GM12873 (cell line): ENCODE data around the gene GGT7.
A peak's percentile ranks its signal among the peaks of the same experiment; 100 is the strongest.

Source experiments
- TF ChIP-seq, protein P1 (sequence below): IDR thresholded peaks from 2 replicates; pipeline ENCODE4 v1.5.1; 2012; ENCODE audit warnings: low read depth, mild to moderate bottlenecking, moderate library complexity, low read length, control low read depth; ENCODE audit not compliant: insufficient read depth; ENCODE audit errors: missing control alignments

GGT7 gene, protein sequence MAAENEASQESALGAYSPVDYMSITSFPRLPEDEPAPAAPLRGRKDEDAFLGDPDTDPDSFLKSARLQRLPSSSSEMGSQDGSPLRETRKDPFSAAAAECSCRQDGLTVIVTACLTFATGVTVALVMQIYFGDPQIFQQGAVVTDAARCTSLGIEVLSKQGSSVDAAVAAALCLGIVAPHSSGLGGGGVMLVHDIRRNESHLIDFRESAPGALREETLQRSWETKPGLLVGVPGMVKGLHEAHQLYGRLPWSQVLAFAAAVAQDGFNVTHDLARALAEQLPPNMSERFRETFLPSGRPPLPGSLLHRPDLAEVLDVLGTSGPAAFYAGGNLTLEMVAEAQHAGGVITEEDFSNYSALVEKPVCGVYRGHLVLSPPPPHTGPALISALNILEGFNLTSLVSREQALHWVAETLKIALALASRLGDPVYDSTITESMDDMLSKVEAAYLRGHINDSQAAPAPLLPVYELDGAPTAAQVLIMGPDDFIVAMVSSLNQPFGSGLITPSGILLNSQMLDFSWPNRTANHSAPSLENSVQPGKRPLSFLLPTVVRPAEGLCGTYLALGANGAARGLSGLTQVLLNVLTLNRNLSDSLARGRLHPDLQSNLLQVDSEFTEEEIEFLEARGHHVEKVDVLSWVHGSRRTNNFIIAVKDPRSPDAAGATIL

DNA sequence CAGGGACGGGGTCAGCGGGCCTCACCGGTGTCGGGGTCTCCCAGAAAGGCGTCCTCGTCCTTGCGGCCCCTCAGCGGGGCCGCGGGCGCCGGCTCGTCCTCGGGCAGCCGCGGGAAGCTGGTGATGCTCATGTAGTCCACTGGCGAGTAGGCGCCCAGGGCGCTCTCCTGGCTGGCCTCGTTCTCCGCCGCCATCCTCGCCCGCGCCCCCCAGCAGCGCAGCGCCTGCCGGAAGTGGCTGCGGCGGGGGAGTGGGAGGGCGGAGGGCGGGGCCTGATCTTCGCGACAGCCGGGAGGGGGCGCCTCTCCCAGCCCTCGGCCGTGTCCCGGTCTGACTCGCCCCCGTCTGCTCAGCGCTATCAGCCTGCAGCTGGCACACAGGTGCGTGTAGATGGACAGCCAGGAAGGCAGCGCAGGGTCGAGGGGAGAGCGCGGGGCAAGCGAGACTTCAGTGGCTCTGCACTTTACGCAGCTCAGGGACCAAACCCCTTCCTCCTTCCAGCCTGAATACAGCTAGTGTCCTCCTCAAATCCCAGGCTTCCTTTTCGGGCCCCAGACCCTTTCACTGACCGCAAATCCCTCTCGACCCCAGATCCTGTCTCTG, at the start of gene GGT7:
Gene GGT7, minus strand, starts transcription at position 235 of the 603 bp plus-strand sequence. Its CDS starts 41 bp downstream, at position 194.
- TF ChIP-seq, protein P1, sequence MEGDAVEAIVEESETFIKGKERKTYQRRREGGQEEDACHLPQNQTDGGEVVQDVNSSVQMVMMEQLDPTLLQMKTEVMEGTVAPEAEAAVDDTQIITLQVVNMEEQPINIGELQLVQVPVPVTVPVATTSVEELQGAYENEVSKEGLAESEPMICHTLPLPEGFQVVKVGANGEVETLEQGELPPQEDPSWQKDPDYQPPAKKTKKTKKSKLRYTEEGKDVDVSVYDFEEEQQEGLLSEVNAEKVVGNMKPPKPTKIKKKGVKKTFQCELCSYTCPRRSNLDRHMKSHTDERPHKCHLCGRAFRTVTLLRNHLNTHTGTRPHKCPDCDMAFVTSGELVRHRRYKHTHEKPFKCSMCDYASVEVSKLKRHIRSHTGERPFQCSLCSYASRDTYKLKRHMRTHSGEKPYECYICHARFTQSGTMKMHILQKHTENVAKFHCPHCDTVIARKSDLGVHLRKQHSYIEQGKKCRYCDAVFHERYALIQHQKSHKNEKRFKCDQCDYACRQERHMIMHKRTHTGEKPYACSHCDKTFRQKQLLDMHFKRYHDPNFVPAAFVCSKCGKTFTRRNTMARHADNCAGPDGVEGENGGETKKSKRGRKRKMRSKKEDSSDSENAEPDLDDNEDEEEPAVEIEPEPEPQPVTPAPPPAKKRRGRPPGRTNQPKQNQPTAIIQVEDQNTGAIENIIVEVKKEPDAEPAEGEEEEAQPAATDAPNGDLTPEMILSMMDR = peak; percentile 70

DNA sequence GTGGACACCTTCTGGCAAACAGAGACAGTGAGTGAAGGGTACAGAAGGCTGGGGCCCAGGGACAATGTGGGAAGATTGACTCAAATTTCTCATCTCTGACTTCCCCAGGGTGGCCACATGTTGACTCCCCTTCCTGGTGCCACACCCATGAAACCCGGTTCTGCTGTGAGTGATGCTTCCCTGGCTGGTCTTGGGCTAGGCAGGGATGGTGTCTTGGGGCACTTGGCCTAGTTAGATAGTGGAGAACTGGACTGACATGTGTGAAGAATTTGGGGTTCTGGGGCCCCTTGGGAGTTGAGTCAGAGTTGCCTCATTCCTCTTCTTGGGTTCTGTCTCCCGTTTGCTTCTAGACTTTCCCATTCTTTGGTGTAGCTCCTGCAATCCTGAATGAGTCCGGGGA, 48.8 kb upstream of the GGT7 start:
- TF ChIP-seq, protein P1 = no peak

- TF ChIP-seq, protein P1 = no peak
Measured at GRCh38 chr20:34920055-34920454, 47.4 kb upstream of the GGT7 start.

DNA sequence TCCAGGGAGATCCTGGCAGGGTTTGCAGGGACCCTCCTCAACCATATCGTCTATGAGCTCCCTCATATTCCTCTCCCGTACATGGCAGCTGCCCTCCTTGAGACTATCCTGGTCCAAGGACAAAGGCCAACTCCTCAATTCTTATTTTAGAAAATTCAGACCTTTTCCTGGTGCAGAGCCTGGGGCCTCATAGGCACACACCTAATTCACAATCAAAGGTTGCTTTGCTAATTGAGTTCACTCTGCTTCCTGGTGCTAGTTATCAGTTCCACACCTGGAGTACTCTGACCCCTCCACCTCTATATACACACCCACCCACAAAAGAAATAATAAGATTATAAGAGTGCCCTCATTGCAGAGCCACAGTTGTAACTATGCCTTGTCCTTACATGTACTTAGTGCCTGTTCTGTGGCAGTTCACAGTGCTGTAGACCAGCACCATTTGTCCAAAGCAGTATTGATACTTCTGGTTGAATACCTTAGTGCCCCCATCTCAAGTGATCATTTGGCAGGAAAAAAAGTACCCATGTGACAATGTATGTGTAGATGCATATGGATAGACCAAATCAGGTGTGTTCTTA, 44.2 kb upstream of the GGT7 start:
- TF ChIP-seq, protein P1 = no peak

DNA sequence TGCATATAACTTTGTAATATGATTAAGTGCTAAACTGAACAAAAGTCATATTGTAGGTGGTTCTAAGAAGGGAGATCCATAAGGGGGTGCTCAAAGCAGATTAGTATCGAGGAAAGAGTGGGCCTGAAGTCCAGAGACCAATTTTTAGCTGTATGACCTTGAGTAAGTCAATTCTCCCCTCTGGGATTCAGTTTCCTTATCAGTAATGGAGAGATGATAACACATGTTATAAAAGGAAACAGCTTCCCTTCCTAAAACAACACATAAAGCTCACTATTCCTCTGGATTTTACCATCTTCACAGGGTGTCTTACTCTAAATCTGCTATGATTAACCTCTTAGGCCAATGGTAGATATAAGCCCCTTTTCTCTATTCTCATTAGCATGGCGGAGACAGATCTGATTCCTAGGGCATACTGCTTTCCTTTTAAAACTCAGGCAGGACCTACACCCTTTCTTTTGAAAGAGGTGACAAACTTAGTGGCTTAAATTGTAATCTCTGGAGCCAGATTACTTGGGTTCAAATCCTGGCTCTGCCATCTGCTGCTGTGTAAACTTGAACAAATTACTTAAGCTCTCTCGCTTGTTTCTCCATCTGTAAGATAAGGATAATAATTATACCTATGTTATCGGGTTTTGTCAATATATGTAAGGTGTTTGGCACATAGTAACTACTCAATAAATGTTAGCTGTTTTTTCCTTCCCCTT, 43.2 kb upstream of the GGT7 start:
- TF ChIP-seq, protein P1 = no peak

DNA sequence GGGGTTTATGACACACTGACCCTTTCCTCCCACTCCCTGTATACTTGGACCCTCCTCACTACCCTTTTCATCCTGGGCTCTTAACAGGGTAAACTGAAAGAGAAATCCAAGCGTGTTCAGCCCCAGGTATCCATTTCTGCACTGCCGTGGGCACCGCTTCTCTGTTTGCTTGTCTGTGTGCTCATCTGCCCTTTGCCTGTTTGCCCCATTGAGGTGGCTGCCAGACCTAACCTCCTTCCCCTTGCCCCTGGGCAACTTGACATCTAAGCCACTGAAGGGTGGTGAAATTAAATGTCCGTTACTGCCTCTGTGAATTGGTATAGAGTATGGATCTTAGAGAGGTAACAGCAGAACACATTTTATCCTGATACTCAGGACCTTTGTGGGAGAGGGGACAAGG, 42.5 kb upstream of the GGT7 start:
- TF ChIP-seq, protein P1 = no peak
